ENCODE results near the gene ZSWIM6.

GRCh38 chr5:61441742-61442141 is 109.7 kb downstream of the ZSWIM6 start:
- TF ChIP-seq, protein P1, sequence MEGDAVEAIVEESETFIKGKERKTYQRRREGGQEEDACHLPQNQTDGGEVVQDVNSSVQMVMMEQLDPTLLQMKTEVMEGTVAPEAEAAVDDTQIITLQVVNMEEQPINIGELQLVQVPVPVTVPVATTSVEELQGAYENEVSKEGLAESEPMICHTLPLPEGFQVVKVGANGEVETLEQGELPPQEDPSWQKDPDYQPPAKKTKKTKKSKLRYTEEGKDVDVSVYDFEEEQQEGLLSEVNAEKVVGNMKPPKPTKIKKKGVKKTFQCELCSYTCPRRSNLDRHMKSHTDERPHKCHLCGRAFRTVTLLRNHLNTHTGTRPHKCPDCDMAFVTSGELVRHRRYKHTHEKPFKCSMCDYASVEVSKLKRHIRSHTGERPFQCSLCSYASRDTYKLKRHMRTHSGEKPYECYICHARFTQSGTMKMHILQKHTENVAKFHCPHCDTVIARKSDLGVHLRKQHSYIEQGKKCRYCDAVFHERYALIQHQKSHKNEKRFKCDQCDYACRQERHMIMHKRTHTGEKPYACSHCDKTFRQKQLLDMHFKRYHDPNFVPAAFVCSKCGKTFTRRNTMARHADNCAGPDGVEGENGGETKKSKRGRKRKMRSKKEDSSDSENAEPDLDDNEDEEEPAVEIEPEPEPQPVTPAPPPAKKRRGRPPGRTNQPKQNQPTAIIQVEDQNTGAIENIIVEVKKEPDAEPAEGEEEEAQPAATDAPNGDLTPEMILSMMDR (IDR thresholded peaks at IDR 0.05; ENCODE audit: low read length), result no peak
- no peak for TF ChIP-seq EZH2 (IDR thresholded peaks at IDR 0.05; ENCODE audit: borderline replicate concordance, low read length)
